K562 (cell line): ENCODE data around the gene S100A1. TPM values are rescaled to one million over a fixed set of nuclear protein-coding genes. Genes with fewer than 3 reads are reported as not detected.
"Not testable (repeated sequence)": the region's sequence is repeated elsewhere in the genome, so short reads cannot be mapped to it uniquely, and the experiment has no call there.

ENCODE experiments used
- ATAC-seq: fragments of 200-7000 bp; cut with Tn5 transposase; 3 replicates; pipeline ENCODE4 v1.9.1; 2020; ENCODE audit warnings: moderate library complexity
- BruUV-seq: library from RNA; stranded (reverse); fragments of 400-500 nt; replicated peaks from 2 replicates; lab custom pipeline; 2021; lab: Mats Ljungman, UMichigan
- CTCF ChIA-PET: fragments of 300-600 bp; formaldehyde crosslinking; extraction: SDS; loops from one replicate; lab custom pipeline; 2021; ENCODE audit warnings: low intra/inter-chr PET ratio; lab: Yijun Ruan, JAX
- POLR2A ChIA-PET: fragments of 300-600, 350-650 bp; sonication (Branson Sonifier 250); formaldehyde crosslinking; extraction: SDS; loops from one replicate; lab custom pipeline; 2021; ENCODE audit warnings: antibody characterized with exemption, inconsistent platforms; lab: Yijun Ruan, JAX
- DNase-seq, 4 experiments: peaks; one replicate each; pipeline versions ENCODE4 v3.0.0 to v3.0.0-alpha.2; 2011 to 2018; ENCODE audit warnings: low spot score in 3 of 4, mixed read lengths in 3 of 4; ENCODE audit errors: extremely low read depth in 1 of 4
- FAIRE-seq: peaks from 2 replicates; lab custom pipeline; 2011; peaks lifted over from hg19 to GRCh38; lab: Jason Lieb, UNC
- H2AFZ ChIP-seq: 2 replicates; pipeline ENCODE4 v1.6.0; 2011; ENCODE audit warnings: low read depth, low read length, control low read depth, inconsistent platforms
- H3K27ac ChIP-seq: fragments of 200-600 bp; 3 replicates; pipeline ENCODE4 v1.8.0; 2011; ENCODE audit warnings: low read depth, mild to moderate bottlenecking, control low read depth, inconsistent platforms, low read length, moderate library complexity, mixed read lengths; ENCODE audit errors: extremely low read depth
- H3K27me3 ChIP-seq, 2 experiments: fragments of 300-600 bp in 1 of 2; 2 replicates in 1 of 2; 3 replicates in 1 of 2; pipeline versions ENCODE4 v1.6.0 to v1.8.0; 2011; ENCODE audit warnings: inconsistent platforms in 2 of 2, low read length in 2 of 2, mild to moderate bottlenecking in 1 of 2, mixed read lengths in 1 of 2, moderate library complexity in 1 of 2; ENCODE audit not compliant: control insufficient read depth in 2 of 2, insufficient read depth in 2 of 2
- H3K36me3 ChIP-seq: fragments of 300-600 bp; 3 replicates; pipeline ENCODE4 v1.8.0; 2011; ENCODE audit warnings: mild to moderate bottlenecking, low read length, inconsistent platforms; ENCODE audit not compliant: control insufficient read depth, insufficient read depth
- H3K4me1 ChIP-seq, 2 experiments: fragments of 200-600 bp in 1 of 2; replicated peaks in 1 of 2; 2 replicates in 1 of 2; 3 replicates in 1 of 2; pipeline versions ENCODE4 v1.5.1 to v1.8.0; 2011; ENCODE audit warnings: inconsistent platforms in 2 of 2, low read length in 2 of 2, mild to moderate bottlenecking in 1 of 2, mixed read lengths in 1 of 2, moderate library complexity in 1 of 2; ENCODE audit not compliant: control insufficient read depth in 2 of 2, insufficient read depth in 2 of 2
- H3K4me2 ChIP-seq: 2 replicates; pipeline ENCODE4 v1.6.1; 2011; ENCODE audit warnings: low read length, control low read depth, inconsistent platforms, mixed read lengths; ENCODE audit not compliant: insufficient read depth
- H3K4me3 ChIP-seq: fragments of 200-600 bp; sonication (generic), shearing (Covaris generic); 2 replicates; pipeline ENCODE4 v1.5.1; 2016; ENCODE audit warnings: control low read depth, inconsistent platforms
- H3K79me2 ChIP-seq: fragments of 200-600 bp; 3 replicates; pipeline ENCODE4 v1.8.0; 2011; ENCODE audit warnings: low read length, inconsistent platforms; ENCODE audit not compliant: control insufficient read depth, insufficient read depth
- H3K9ac ChIP-seq, 2 experiments: 2 replicates each; pipeline versions ENCODE4 v1.6.0 to v1.6.1; 2011; ENCODE audit warnings: low read depth in 2 of 2, low read length in 2 of 2, control low read depth in 1 of 2, inconsistent platforms in 1 of 2, mild to moderate bottlenecking in 1 of 2, mixed read lengths in 1 of 2; ENCODE audit not compliant: insufficient read depth in 1 of 2
- H3K9me1 ChIP-seq: one replicate; pipeline ENCODE4 v1.6.0; 2011; ENCODE audit warnings: inconsistent platforms, mild to moderate bottlenecking, low read length, moderate library complexity; ENCODE audit not compliant: control insufficient read depth, insufficient read depth
- H3K9me3 ChIP-seq: replicated peaks from 2 replicates; pipeline ENCODE4 v1.5.1; 2011; ENCODE audit warnings: low read depth, low read length, inconsistent platforms; ENCODE audit not compliant: control insufficient read depth, insufficient read depth
- H4K20me1 ChIP-seq: replicated peaks from 2 replicates; pipeline ENCODE4 v1.6.1; 2011; ENCODE audit warnings: low read length, inconsistent platforms, mixed read lengths; ENCODE audit not compliant: control insufficient read depth, insufficient read depth
- CBFA2T3 ChIP-seq: fragments of 450-650 bp; IDR thresholded peaks from 2 replicates; pipeline ENCODE4 v1.6.1; 2017
- CBX1 ChIP-seq: sonication (generic); IDR thresholded peaks from 2 replicates; pipeline ENCODE4 v1.6.1; 2016; ENCODE audit warnings: antibody characterized with exemption, low read depth, mild to moderate bottlenecking
- HEY1 ChIP-seq: fragments of 250-450 bp; sonication (Bioruptor Pico); IDR thresholded peaks from 2 replicates; pipeline ENCODE4 v1.5.0; 2020; ENCODE audit warnings: mild to moderate bottlenecking, moderate library complexity, borderline replicate concordance
- NR2F6 ChIP-seq: fragments of 450-650 bp; formaldehyde crosslinking; IDR thresholded peaks from 2 replicates; pipeline ENCODE4 v1.4.0; 2020; ENCODE audit warnings: mild to moderate bottlenecking
- ZBTB8A ChIP-seq: fragments of 450-650 bp; IDR thresholded peaks from 2 replicates; pipeline ENCODE4 v1.6.1; 2018; ENCODE audit warnings: mild to moderate bottlenecking, moderate library complexity; ENCODE audit not compliant: partially characterized antibody
- WGBS: fragments of 100-300 bp; shearing (Covaris generic); methylation state at CpG from one replicate; pipeline ENCODE4 v1.1.6; 2016; ENCODE audit warnings: low coverage, mixed read lengths; ENCODE audit not compliant: insufficient coverage; ENCODE audit errors: missing lambda C conversion rate; 5-methylcytosine and 5-hydroxymethylcytosine counted together
- in situ Hi-C: fragments of 300-500 bp; cut with MboI; formaldehyde crosslinking; loops from 4 replicates; pipeline ENCODE4 v1.15.0; 2018; ENCODE audit warnings: inconsistent platforms, mixed read lengths
- intact Hi-C: fragments of 100-400 bp; cut with micrococcal nuclease; formaldehyde crosslinking; loops from 2 replicates; pipeline ENCODE4 v1.14.2; 2022
- polyA plus RNA-seq, 8 experiments: library from polyadenylated mRNA; depleted of rRNA in 4 of 8; stranded (reverse) in 5 of 8; unstranded in 3 of 8; fragments of >200 nt; fragmentation: Nextera tagmentation in 2 of 8; fragmentation: Illumina TruSeq in 1 of 8; extraction: Ambion mirVana in 2 of 8; extraction: Trizol in 1 of 8; gene quantifications; 2 replicates each; pipeline versions ENCODE4 v1.2.1 to v1.2.3, GENCODE V29; 2011 to 2014; ENCODE audit warnings: inconsistent platforms in 1 of 8, missing spikeins in 1 of 8
- total RNA-seq, 7 experiments: library from RNA; depleted of rRNA in 6 of 7; stranded (reverse); fragments of >200 nt in 6 of 7; fragmentation: Illumina TruSeq in 2 of 7; extraction: Trizol in 2 of 7; gene quantifications; 2 replicates each; pipeline versions ENCODE4 v1.2.1 to v1.2.3, GENCODE V29; 2011 to 2021; ENCODE audit warnings: low replicate concordance in 1 of 7
- TF ChIP-seq, protein P1 (sequence below): sonication (generic); formaldehyde crosslinking; IDR thresholded peaks from 2 replicates; pipeline ENCODE4 v1.8.1; 2022; ENCODE audit warnings: missing genetic modification reagents
- TF ChIP-seq, protein P2 (sequence below): sonication (generic); formaldehyde crosslinking; IDR thresholded peaks from 2 replicates; pipeline ENCODE4 v1.8.0; 2022; ENCODE audit warnings: mild to moderate bottlenecking, missing genetic modification reagents, borderline replicate concordance
- TF ChIP-seq, protein P3 (sequence below): fragments of 250-450 bp; sonication (Bioruptor Pico); IDR thresholded peaks from 2 replicates; pipeline ENCODE4 v1.8.0; 2021; ENCODE audit warnings: moderate library complexity, mild to moderate bottlenecking, inconsistent platforms
- TF ChIP-seq, protein P4 (sequence below): fragments of 450-650 bp; formaldehyde crosslinking; IDR thresholded peaks from 2 replicates; pipeline ENCODE4 v1.4.0; 2020; ENCODE audit warnings: mild to moderate bottlenecking, moderate library complexity

The S100A1 gene
- total and polyA plus RNA-seq, 9 of the 15 experiments (the other 6 are each of a cell fraction or from before 2014, with no cell fraction given): 0.44 to 30.1 (median 12.7) TPM

DNA sequence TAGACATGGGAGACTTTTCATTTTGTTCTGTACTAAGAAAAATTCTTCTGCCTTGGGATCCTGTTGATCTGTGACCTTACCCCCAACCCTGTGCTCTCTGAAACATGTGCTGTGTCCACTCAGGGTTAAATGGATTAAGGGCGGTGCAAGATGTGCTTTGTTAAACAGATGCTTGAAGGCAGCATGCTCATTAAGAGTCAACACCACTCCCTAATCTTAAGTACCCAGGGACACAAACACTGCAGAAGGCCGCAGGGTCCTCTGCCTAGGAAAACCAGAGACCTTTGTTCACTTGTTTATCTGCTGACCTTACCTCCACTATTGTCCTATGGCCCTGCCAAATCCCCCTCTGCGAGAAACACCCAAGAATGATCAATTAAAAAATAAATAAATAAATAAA is 44.7 kb upstream of the S100A1 start:
- intact Hi-C loops, H3K9ac ChIP-seq, H2AFZ ChIP-seq, BruUV-seq, FAIRE-seq, in situ Hi-C loops, H3K4me2 ChIP-seq, H3K9me3 ChIP-seq, H3K27me3 ChIP-seq, H3K36me3 ChIP-seq, H3K79me2 ChIP-seq, H3K4me1 ChIP-seq, H4K20me1 ChIP-seq, H3K9me1 ChIP-seq: not testable (repeated sequence)
- WGBS: 14% methylated on average over 1 of the region's 3 CpGs
- POLR2A ChIA-PET: interaction anchor here (1.3 kb wide), 1 partner anchor 9 kb away, joined by 4 read pairs; no protein-coding TSS in a partner anchor
- peak; percentile 51 for TF ChIP-seq CBFA2T3
- TF ChIP-seq, all 486 proteins: peak for 1; not testable (repeated sequence) for 485
- CTCF ChIA-PET: interaction anchor here (0.7 kb wide), 1 partner anchor 11 kb away, joined by 3 read pairs; no protein-coding TSS in a partner anchor
- ATAC-seq, H3K4me3 ChIP-seq, DNase-seq, H3K27ac ChIP-seq: not testable (repeated sequence)

DNA sequence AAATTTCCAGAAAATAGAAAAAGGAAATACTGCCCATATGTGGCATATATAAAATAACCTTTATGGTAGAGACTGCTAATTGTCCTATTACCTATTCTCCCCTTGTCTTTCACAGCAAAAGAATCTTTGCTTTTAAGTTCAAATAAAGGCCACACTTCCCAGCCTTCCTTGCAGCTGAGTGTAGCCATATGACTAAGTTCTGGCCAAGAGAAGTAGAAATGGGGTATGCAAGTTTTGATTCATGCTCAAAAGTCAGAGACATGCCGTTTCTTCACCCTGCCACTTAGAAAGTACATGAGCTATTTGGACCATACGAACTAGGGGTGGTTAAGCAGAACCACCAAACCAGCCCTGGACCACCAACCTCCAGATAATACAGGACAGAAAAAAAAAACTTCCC is 44.3 kb upstream of the S100A1 start:
- in situ Hi-C loops: no loop called here
- no TSS peak for BruUV-seq
- WGBS: 21% methylated on average over 2 of the region's 2 CpGs

More for the DNA sequence above, 44.3 kb upstream of the S100A1 start:
- no peak for DNase-seq
- no peaks in the 10 kb centered on the region for H3K27me3 ChIP-seq
- CTCF ChIA-PET: interaction anchor here (0.7 kb wide), 1 partner anchor 12 kb away, joined by 3 read pairs; no protein-coding TSS in a partner anchor
- FAIRE-seq: peak; percentile 55
- no peak overlapping the region for H3K9ac ChIP-seq
- ATAC-seq: no peak
- H3K9me3 ChIP-seq: no peaks in the 10 kb centered on the region
- no peaks in the 10 kb centered on the region for H3K79me2 ChIP-seq
- H4K20me1 ChIP-seq: no peaks in the 10 kb centered on the region
- H3K4me2 ChIP-seq: no peak overlapping the region
- POLR2A ChIA-PET: interaction anchor here (1.3 kb wide), 1 partner anchor 9 kb away, joined by 4 read pairs; no protein-coding TSS in a partner anchor
- H3K9me1 ChIP-seq: no peaks in the 10 kb centered on the region
- intact Hi-C loops: no loop called here
- no peaks in the 10 kb centered on the region for H3K36me3 ChIP-seq
- no peak overlapping the region for H3K27ac ChIP-seq
- H3K4me3 ChIP-seq: no peak overlapping the region
- 0 out of 2 replicates have a peak overlapping the region, but pooled peaks have one; percentile 7 for H2AFZ ChIP-seq
- TF ChIP-seq HEY1 (CRISPR knock-in tag): no peak
- TF ChIP-seq, protein P1, sequence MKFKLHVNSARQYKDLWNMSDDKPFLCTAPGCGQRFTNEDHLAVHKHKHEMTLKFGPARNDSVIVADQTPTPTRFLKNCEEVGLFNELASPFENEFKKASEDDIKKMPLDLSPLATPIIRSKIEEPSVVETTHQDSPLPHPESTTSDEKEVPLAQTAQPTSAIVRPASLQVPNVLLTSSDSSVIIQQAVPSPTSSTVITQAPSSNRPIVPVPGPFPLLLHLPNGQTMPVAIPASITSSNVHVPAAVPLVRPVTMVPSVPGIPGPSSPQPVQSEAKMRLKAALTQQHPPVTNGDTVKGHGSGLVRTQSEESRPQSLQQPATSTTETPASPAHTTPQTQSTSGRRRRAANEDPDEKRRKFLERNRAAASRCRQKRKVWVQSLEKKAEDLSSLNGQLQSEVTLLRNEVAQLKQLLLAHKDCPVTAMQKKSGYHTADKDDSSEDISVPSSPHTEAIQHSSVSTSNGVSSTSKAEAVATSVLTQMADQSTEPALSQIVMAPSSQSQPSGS: no peak
- TF ChIP-seq CBX1: no peak
- TF ChIP-seq, protein P2, sequence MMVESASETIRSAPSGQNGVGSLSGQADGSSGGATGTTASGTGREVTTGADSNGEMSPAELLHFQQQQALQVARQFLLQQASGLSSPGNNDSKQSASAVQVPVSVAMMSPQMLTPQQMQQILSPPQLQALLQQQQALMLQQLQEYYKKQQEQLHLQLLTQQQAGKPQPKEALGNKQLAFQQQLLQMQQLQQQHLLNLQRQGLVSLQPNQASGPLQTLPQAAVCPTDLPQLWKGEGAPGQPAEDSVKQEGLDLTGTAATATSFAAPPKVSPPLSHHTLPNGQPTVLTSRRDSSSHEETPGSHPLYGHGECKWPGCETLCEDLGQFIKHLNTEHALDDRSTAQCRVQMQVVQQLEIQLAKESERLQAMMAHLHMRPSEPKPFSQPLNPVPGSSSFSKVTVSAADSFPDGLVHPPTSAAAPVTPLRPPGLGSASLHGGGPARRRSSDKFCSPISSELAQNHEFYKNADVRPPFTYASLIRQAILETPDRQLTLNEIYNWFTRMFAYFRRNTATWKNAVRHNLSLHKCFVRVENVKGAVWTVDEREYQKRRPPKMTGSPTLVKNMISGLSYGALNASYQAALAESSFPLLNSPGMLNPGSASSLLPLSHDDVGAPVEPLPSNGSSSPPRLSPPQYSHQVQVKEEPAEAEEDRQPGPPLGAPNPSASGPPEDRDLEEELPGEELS: no peak
- TF ChIP-seq, protein P3, sequence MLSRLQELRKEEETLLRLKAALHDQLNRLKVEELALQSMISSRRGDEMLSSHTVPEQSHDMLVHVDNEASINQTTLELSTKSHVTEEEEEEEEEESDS (CRISPR knock-in tag): no peak
- TF ChIP-seq, protein P4, sequence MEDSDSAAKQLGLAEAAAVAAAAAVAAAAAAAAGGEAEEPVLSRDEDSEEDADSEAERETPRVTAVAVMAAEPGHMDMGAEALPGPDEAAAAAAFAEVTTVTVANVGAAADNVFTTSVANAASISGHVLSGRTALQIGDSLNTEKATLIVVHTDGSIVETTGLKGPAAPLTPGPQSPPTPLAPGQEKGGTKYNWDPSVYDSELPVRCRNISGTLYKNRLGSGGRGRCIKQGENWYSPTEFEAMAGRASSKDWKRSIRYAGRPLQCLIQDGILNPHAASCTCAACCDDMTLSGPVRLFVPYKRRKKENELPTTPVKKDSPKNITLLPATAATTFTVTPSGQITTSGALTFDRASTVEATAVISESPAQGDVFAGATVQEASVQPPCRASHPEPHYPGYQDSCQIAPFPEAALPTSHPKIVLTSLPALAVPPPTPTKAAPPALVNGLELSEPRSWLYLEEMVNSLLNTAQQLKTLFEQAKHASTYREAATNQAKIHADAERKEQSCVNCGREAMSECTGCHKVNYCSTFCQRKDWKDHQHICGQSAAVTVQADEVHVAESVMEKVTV (CRISPR knock-in tag): no peak
- no peak for TF ChIP-seq ZBTB8A
- no peak for TF ChIP-seq NR2F6 (CRISPR knock-in tag)
- peaks cover 0 to 6% of the 10 kb centered on the region in 2 experiments; a peak in 1 of 5 replicates for H3K4me1 ChIP-seq
